Measurements from ENCODE around the gene TICRR. TPM values are rescaled to one million over a fixed set of nuclear protein-coding genes. Genes with fewer than 3 reads are reported as not detected.

Gene TICRR
- total RNA-seq, 1 experiment from 2014 or later, result 20.5 TPM

DNA sequence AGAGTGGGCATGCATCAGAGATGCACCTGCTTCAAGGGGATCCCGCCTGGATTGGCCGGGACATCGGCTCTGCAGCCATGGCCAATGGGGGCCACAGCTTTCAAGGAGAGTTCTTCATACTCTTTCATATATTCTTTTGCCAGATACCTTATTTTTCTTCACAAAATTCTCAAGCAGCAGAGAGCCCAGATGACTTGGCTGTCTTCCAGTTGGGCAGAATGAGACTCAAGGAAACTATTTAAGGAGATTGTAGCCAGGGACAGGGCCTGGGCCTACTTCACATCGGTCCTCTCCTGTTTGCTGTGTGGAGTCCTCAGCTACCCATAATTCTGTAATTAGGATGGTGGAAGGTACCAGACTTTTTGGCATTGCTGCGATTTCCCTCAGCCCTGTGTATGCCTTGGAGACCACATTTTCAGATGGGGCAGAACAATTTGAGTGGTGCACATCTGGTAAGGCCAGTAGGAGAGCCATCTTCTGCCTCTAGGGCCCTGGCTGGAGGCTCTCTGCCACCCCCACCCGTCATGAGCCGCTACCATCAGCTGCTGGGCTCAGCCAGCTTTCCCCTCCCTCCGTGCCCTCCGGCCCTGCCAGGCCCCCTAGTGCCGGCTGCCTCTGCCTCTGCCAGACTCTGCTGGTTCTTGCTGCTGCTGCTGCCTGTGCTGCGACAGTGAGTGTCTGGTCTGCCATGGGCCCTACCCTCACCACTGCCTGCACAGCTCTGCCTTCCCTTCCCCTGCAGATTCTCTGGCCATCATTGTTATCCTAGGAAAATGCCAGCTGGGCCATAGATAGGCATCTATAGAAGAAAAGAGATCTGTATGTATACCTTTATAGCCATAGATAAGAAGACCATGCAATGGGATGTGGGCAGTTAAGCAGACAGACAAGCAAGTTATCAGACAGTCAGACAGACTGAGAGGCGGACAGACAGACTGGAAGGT is 97.2 kb downstream of the TICRR start:
- intact Hi-C loops (cut with micrococcal nuclease; ENCODE audit: unreplicated experiment) (no loop called here), in situ Hi-C loops (cut with HindIII; ENCODE audit: low pct_unique_long_range_greater_than_20kb, low sequenced_read_pairs) (no loop called here)
- DNase-seq (ENCODE audit: low read depth, low spot score) (no peak), ATAC-seq (peak; percentile 24; the same call in 1 of the 2 replicates)
- Histone ChIP-seq H3K4me3 (ENCODE audit: low read depth in 2 of 2, low read length in 2 of 2) (no peak overlapping the region), H3K27me3 (ENCODE audit: control insufficient read depth, insufficient read depth, low read length) (no peaks in the 10 kb centered on the region), H3K9me3 (ENCODE audit: control insufficient read depth, insufficient read depth, low read depth, low read length) (no peaks in the 10 kb centered on the region), H3K27ac (ENCODE audit: low read length) (no peak overlapping the region), H3K36me3 (ENCODE audit: control insufficient read depth, insufficient read depth, low read length) (no peaks in the 10 kb centered on the region), H3K4me1 (ENCODE audit: control insufficient read depth, insufficient read depth, low read length) (no peaks in the 10 kb centered on the region)
- BruUV-seq (replicated peaks), result no TSS peak
- POLR2A ChIA-PET, result interaction anchor here (0.5 kb wide), 1 partner anchor 25 kb away, joined by 3 read pairs; no protein-coding TSS in a partner anchor
- CTCF ChIA-PET, result interaction anchor here (1.3 kb wide), 1 partner anchor 30 kb away, joined by 3 read pairs; no protein-coding TSS in a partner anchor
- TF ChIP-seq POLR2AphosphoS5 (IDR thresholded peaks at IDR 0.05; ENCODE audit: low read depth, low read length) (no peak), TCF7L2 (IDR thresholded peaks at IDR 0.05; ENCODE audit: low read depth, low read length) (no peak), REST (IDR thresholded peaks at IDR 0.05; ENCODE audit: insufficient read depth in 1 of 2, low read depth in 2 of 2, low read length in 1 of 2) (no peak), SIN3A (IDR thresholded peaks at IDR 0.05; ENCODE audit: borderline replicate concordance, insufficient read depth, low read depth, low read length) (no peak)
- TF ChIP-seq, protein P1, sequence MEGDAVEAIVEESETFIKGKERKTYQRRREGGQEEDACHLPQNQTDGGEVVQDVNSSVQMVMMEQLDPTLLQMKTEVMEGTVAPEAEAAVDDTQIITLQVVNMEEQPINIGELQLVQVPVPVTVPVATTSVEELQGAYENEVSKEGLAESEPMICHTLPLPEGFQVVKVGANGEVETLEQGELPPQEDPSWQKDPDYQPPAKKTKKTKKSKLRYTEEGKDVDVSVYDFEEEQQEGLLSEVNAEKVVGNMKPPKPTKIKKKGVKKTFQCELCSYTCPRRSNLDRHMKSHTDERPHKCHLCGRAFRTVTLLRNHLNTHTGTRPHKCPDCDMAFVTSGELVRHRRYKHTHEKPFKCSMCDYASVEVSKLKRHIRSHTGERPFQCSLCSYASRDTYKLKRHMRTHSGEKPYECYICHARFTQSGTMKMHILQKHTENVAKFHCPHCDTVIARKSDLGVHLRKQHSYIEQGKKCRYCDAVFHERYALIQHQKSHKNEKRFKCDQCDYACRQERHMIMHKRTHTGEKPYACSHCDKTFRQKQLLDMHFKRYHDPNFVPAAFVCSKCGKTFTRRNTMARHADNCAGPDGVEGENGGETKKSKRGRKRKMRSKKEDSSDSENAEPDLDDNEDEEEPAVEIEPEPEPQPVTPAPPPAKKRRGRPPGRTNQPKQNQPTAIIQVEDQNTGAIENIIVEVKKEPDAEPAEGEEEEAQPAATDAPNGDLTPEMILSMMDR (IDR thresholded peaks at IDR 0.05), result no peak

DNA sequence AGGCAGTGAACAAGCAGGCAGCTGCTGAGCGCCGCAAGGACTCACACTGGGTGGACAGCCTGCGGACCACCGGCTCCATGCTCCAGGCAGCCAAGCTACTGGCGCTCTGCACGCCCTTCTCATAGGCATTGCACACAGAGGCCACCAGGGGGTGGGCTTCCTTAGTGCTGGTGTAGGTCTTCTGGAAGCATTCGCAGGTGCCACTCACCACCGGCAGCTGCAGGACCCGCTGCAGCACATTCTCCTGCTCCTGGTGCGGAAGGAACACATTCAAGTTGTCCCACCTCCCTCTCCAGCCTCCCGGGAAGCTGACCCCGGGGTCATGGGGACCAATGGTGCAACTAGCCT is 97.9 kb downstream of the TICRR start:
- ChIA-PET POLR2A (no interaction called here), CTCF (interaction anchor here (1.3 kb wide), 1 partner anchor 29 kb away, joined by 3 read pairs; no protein-coding TSS in a partner anchor)
- in situ Hi-C loops (cut with HindIII; ENCODE audit: low pct_unique_long_range_greater_than_20kb, low sequenced_read_pairs), result no loop called here
- ATAC-seq (peak; percentile 59), DNase-seq (ENCODE audit: low read depth, low spot score) (no peak)
- BruUV-seq (replicated peaks), result no TSS peak
- no peak overlapping the region for H3K27ac ChIP-seq (ENCODE audit: low read length)
- no peaks in the 10 kb centered on the region for H3K4me1 ChIP-seq (ENCODE audit: control insufficient read depth, insufficient read depth, low read length)
- H3K27me3 ChIP-seq (ENCODE audit: control insufficient read depth, insufficient read depth, low read length), result no peaks in the 10 kb centered on the region
- no peaks in the 10 kb centered on the region for H3K36me3 ChIP-seq (ENCODE audit: control insufficient read depth, insufficient read depth, low read length)
- H3K9me3 ChIP-seq (ENCODE audit: control insufficient read depth, insufficient read depth, low read depth, low read length), result no peaks in the 10 kb centered on the region
- intact Hi-C loops (cut with micrococcal nuclease; ENCODE audit: unreplicated experiment), result no loop called here
- no peak overlapping the region for H3K4me3 ChIP-seq (ENCODE audit: low read depth in 2 of 2, low read length in 2 of 2)
- TF ChIP-seq, protein P1 (IDR thresholded peaks at IDR 0.05), result peak; percentile 72
- TF ChIP-seq POLR2AphosphoS5 (IDR thresholded peaks at IDR 0.05; ENCODE audit: low read depth, low read length), result no peak
